ENCODE results near the gene VCL.
"Not testable (repeated sequence)": the region's sequence is repeated elsewhere in the genome, so short reads cannot be mapped to it uniquely, and the experiment has no call there.

Gene VCL

GRCh38 chr10:74058071-74058470 lies 60.2 kb downstream of the VCL start:
- no peak for DNase-seq (ENCODE audit: low read depth)
- no peak overlapping the region for H3K4me3 ChIP-seq (ENCODE audit: control insufficient read depth, low read depth, low read length)

GRCh38 chr10:74058658-74059057 lies 60.7 kb downstream of the VCL start:
- no peak overlapping the region for H3K4me3 ChIP-seq (ENCODE audit: control insufficient read depth, low read depth, low read length)
- no peak for TF ChIP-seq CTCF (IDR thresholded peaks at IDR 0.05; ENCODE audit: control insufficient read depth, insufficient read depth, low read depth, low read length, missing control alignments)
- DNase-seq (ENCODE audit: low read depth) = no peak

More at GRCh38 chr10:74058071-74058470, 60.2 kb downstream of the VCL start:
- no peak for TF ChIP-seq CTCF (IDR thresholded peaks at IDR 0.05; ENCODE audit: control insufficient read depth, insufficient read depth, low read depth, low read length, missing control alignments)

- no peak overlapping the region for H3K4me3 ChIP-seq (ENCODE audit: control insufficient read depth, low read depth, low read length)
- no peak for DNase-seq (ENCODE audit: low read depth)
- no peak for TF ChIP-seq CTCF (IDR thresholded peaks at IDR 0.05; ENCODE audit: control insufficient read depth, insufficient read depth, low read depth, low read length, missing control alignments)
Observed at GRCh38 chr10:74061104-74061503, 63.2 kb downstream of the VCL start.

GRCh38 chr10:74061978-74062377 lies 64.1 kb downstream of the VCL start:
- not testable (repeated sequence) for H3K4me3 ChIP-seq (ENCODE audit: control insufficient read depth, low read depth, low read length); DNase-seq (ENCODE audit: low read depth)

- no peak overlapping the region for H3K4me3 ChIP-seq (ENCODE audit: control insufficient read depth, low read depth, low read length)
- DNase-seq (ENCODE audit: low read depth) = no peak
- no peak for TF ChIP-seq CTCF (IDR thresholded peaks at IDR 0.05; ENCODE audit: control insufficient read depth, insufficient read depth, low read depth, low read length, missing control alignments)
Observed at GRCh38 chr10:74063256-74063655, 65.3 kb downstream of the VCL start.

- no peak for DNase-seq (ENCODE audit: low read depth)
- H3K4me3 ChIP-seq (ENCODE audit: control insufficient read depth, low read depth, low read length) = no peak overlapping the region
- TF ChIP-seq CTCF (IDR thresholded peaks at IDR 0.05; ENCODE audit: control insufficient read depth, insufficient read depth, low read depth, low read length, missing control alignments) = no peak
Observed at GRCh38 chr10:74067373-74068352, 69.7 kb downstream of the VCL start.

- TF ChIP-seq CTCF (IDR thresholded peaks at IDR 0.05; ENCODE audit: control insufficient read depth, insufficient read depth, low read depth, low read length, missing control alignments) = no peak
- DNase-seq (ENCODE audit: low read depth) = peak; percentile 57
- H3K4me3 ChIP-seq (ENCODE audit: control insufficient read depth, low read depth, low read length) = no peak overlapping the region
Observed at GRCh38 chr10:74071157-74071556, 73.2 kb downstream of the VCL start.
